Stimulated activated CD4-positive, alpha-beta T cell treated with anti-CD3 and anti-CD28 coated beads, Interleukin-1b, Interleukin-23, amount 100 ng/mL, for 1 hour (primary cell): ENCODE data around the gene FAIM2.
"Not testable (repeated sequence)": the region's sequence is repeated elsewhere in the genome, so short reads cannot be mapped to it uniquely, and the experiment has no call there.

Source experiments
- DNase-seq, 2 donors: peaks; one replicate each; pipeline ENCODE4 v3.0.0-alpha.2; 2020; ENCODE audit warnings: low read depth in 2 of 2

The FAIM2 gene

DNA sequence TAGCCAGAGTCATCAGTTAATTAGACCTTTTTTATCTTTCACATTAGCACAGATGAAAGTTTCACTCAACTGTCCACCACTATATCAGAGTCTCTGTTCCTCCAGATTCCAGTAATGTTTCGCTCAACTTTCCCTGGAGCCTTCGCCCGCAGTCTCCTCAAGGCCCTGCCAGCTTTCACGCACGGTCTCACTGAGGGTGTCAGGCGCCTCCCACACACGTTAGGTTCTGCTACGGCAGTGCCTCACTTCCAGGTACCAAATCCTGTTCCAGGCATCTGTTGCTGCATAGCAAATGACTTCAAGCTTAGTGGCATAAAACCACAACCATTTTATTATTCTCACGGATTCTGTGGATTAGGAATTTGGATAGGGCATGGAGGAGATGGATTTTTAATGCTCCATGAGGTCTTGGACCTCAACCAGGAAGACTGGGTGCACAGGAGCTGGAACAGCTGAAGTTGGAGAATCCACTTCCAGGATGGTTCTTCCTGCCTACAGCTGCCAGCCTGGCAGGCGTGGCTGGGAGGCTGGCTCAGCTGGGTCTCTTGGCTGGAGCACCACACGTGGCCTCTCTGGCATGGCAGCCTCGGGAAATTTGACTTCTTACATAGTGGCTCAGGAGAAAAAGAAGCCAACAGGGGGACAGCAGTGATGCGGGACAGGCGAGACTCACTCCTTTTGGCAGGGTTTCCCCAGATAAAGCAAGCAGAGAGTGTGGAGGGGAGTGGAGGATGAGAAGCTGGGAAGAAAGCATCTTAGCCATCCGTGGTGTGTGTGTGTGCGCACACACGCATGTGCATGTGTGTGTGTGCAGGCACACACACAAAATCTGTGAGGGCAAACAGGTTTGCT, 39.5 kb downstream of the FAIM2 start:
- DNase-seq: no peak

- DNase-seq: not testable (repeated sequence)
Observed at GRCh38 chr12:49860921-49861320, 42.8 kb downstream of the FAIM2 start.

- not testable (repeated sequence) for DNase-seq
Observed at GRCh38 chr12:49855890-49856289, 47.8 kb downstream of the FAIM2 start.

DNA sequence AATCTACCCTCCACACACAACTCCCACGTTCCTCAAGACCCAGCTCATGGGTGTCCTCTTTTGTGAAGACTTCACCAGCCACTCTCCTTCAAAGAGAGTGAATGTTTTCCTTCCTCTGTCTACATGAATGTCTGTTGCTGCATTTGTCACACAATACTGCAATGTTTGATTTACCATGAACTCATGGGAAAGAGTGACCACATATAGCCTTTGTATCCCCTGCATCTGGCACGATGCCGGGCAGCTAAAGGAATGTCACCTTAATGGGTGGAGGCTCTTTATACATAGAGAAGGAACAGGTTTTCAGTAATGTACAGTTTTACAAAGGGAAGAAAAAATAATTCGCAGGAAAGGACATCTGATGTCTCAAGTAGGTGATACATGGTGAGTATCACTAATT, 48.7 kb downstream of the FAIM2 start:
- DNase-seq: no peak

- no peak for DNase-seq
Observed at GRCh38 chr12:49853671-49854070, 50.0 kb downstream of the FAIM2 start.

DNA sequence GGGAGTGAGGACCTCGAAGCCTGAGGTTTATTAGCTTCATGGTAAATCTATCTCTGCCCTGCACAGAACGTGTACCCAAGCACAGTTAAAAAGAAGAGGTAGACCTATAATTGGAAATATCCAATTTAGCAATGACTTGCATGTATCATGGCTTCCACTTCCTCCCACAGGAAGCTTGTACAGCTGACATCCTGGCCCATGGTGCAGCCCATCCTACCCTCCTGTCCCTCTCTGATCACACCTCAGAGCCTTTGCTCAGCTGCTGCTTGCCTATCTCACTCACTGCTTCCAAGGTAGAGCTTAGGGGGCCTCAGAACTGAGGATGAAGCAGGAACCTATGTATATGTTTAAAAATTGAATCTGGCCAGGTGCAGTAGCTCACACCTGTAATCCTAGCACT, 56.5 kb downstream of the FAIM2 start:
- no peak for DNase-seq

DNA sequence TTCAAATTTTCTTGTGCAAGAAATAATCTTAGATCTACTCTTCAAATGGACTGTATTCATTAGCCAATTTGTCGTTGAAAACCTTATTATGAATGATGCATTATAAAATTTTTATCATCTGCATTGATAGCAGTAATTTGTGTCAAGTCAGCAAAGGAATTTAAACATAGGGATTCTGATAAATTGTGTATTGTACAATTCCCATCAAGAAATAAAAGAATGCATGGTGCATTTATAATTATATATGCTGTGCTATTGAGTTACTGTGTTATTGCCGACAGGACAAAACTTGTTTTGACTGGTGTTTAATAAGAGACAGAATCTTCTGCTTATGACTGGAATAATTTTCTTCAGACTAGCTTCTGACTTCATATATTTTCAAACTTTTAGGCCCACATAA, 57.7 kb downstream of the FAIM2 start:
- no peak for DNase-seq

DNA sequence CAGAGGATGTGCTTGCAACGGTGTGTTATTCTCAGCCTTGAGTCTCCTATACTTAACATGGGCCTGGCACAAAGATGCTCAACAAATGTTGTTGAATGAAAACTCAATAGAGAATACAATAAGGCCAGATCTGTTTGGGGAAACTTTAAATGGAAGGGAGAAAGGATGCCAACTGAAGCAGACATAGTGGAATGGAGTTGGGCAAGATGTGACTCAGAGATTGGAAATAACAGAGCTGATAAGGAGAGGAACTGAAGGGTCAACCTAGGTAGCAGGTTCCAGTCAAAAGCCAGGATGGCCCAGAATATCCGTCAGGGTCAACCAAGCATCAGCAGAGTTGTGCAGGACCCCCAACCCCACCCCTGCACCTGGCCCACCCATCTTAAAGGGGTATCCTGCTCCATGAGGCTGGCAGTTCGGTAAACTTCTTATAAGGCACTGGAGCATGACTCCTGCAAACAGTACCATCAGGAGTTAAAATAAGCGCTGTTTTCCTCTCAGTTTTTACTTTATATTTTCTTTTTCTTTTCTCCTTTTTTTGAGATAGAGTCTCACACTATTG, 59.7 kb downstream of the FAIM2 start:
- no peak for DNase-seq

DNA sequence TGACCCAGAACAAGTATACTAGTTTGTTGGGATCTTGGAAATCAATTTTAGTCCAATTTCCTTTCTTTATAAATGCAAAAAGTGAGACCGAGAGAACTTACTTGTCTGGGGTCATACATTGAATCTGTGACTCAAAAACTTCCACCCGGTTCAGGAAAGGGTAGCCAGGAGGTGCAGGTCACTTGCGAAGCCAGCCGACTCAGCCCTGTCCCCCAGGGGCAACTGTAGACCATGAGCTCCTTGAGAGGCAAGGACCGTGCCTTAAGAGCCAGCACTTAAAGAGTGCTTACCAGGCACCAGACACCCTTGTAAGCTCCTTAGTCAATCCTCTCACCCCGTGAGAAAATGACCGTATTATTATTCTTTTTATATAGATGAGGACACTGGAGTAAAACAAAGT, 60.3 kb downstream of the FAIM2 start:
- no peak for DNase-seq

DNA sequence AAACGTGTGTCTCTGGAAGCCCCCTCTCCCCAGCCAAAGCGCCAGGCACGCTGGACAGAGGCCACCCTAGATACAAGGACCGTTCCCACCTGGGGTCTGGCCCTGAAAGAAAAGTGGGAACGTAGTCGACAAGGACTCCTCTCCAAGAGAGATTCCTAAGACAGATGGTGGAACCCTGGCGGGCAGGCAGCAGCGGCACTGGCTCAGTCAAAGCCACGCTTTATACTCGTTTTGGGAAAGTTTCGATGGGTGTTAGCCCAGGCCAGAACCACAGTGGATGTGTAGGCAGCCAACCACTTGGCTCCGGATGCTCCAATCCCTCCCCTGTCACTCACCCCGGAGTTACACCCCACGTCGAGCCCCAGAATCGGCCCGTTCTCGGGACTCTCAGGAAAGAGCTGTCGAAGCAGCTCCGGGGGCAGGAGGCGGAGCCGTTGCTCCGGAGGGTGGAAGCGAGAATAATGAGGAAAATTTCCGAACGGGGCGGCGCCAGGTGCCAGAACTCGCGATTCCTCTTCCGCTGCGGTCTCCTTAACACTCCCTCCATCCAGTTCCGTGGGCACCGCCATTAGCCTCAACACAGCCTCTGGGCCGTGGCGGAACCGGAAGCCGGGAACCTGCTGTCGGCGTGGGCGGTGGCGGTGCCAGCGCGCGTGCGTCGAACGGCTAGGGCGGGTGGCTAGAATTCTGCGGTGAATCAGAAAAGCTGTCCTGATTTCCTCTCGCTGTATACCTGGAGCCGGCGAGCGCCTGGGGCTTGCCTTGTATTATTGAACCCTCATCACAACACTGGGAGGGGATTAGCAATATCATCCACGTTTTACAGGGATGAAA, 61.0 kb downstream of the FAIM2 start, which contains the start of gene BCDIN3D:
Gene BCDIN3D (minus strand): TSS at position 588 of the 834 bp plus-strand sequence. CDS start 19 bp downstream, at position 569.
- peak; percentile 80 to 85 for DNase-seq

DNA sequence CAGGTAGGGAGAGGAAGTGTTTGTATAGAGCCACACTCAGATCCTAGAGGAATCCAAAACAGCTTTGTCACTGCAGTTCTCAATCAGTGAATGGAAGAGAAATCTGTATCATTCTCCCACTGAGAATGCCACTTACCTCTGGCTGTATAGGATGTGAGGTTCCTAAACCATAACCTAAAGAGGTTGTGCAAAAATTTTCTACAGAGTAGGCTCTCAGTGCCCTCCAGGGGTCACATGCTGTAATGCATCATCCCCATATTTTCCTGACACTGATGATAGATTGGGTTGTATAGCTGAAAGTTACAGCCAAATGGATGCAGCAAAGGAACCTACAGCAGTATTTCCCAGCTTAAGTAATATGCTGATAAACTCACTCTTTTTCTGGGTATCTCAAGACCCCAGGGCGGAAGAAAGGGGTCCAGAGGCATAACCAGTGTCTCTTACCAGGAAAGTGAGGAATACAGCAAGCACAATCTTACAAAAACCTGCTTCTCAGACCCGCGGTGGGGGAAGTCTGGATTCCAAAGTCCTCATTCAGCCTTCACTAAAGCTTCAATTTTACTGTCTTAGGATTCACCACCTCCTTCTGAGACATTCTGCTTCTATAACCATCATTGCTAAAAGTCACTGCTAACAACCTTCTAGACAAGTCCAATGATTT, 64.6 kb downstream of the FAIM2 start:
- DNase-seq: no peak

GRCh38 chr12:49832836-49833421, 70.8 kb downstream of the FAIM2 start:
- DNase-seq: no peak

DNA sequence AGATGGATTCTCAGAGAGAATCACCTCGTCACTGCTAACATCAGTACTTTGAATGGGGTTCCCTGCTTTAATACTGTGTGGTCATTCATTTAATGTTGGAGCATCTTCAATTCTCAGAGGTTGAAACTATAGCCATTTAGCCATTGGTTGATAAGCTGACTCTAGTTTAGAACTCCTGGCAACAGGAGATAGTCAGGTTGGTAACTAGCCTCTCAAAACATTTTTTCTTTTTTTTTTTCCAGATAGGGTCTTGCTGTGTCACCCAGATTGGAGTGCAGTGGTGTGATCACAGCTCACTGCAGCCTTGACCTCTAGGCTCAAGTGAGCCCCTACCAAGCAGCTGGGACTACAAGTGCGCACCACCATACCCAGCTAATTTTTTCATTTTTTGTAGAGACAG, 72.0 kb downstream of the FAIM2 start:
- no peak for DNase-seq

- peak; percentile 84 to 90 for DNase-seq
Observed at GRCh38 chr12:49828133-49829091, 75.3 kb downstream of the FAIM2 start, which contains the start of gene NCKAP5L. Gene NCKAP5L, minus strand, starts transcription at chr12:49828413. Its CDS starts 24,369 bp downstream, at chr12:49804044.

- peak in 1 of 2 donors; percentile 29 for DNase-seq
Observed at GRCh38 chr12:49827401-49828099, 76.2 kb downstream of the FAIM2 start.

DNA sequence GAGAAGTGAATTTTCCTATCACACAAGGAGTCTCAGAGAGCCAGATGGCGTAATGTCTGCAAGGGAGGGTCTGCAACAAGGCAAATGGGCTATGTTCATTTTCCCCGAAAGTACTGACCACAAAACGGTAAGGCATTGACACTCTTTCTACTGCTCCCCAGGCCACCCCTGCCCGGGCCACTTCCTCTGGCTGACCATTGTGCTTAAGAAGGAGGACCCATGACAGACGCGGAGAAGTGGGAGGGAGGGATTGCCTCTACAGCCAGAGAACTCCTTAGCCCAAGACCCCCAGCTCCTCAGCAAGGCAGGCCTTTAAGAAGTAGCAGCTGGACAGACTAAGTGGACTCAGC, 76.7 kb downstream of the FAIM2 start:
- DNase-seq: no peak

- DNase-seq: no peak
Observed at GRCh38 chr12:49825971-49826421, 77.7 kb downstream of the FAIM2 start.

DNA sequence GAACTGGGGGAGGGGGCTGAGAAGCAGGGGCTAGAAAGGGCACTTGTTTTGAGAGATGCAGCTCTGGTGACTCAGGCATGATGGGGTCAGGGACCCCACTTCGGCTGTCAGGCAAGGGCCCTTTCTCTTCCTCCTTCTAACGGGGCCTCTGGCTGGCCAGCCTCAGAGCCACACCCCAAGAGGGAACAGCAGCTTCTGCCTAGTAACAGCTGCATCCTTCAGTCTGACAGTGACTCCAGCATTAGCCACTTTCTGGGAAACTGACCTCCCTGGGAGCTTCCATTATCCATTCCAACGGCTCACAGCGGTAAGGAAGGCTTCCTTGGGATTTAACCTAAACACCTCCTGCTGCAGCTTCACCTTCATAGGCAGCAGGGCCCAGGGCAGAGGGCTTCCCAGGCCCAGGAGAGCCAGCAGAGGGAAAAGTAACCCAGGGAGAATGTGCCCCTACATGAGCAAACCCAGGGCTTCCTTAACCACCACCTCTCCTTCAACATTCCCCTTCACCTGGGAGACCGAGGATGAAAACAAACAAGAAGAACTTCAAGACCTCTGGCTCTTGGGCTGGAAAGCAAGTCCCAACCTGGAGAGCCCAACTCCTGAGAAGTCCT, 78.2 kb downstream of the FAIM2 start:
- no peak for DNase-seq

DNA sequence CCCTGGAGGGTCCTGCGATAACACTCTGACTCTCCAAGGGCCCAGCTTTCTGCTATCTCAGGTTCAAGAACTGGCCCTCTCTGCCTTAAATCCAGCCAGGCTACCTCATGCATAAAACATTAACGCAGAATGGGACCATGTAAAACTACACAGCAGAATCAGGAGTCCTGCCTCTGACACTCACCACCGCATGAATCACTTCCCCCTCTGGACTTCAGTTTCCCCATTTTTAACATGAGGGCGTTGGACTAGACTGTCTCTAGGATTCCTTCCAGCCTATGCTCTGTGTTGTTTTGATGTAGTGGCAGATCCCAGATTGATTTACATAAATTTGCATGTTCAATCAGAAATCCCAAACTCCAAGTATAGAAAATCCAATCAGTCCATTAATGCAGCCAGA, 78.8 kb downstream of the FAIM2 start:
- DNase-seq: no peak
